ENCODE results near the gene RSRC2.

GRCh38 chr12:122518908-122519307, 7.8 kb downstream of the RSRC2 start:
- TF ChIP-seq ZNF274 (IDR thresholded peaks at IDR 0.05; ENCODE audit: low read depth, low read length): no peak
- TF ChIP-seq YY1 (IDR thresholded peaks at IDR 0.05; ENCODE audit: insufficient read depth, insufficient read length): no peak

Data from NT2/D1 (cell line).